Inflammatory macrophage treated with lipopolysaccharide for 4 hours (primary cell): Measurements from ENCODE around the gene DIDO1.

Source experiments
- DNase-seq: peaks from one replicate; pipeline ENCODE4 v3.0.0-alpha.2; 2020

Gene DIDO1

GRCh38 chr20:62889871-62890270 lies 36.4 kb downstream of the DIDO1 start:
- DNase-seq: no peak

- DNase-seq: no peak
Measured at GRCh38 chr20:62889411-62889810, 36.9 kb downstream of the DIDO1 start.

GRCh38 chr20:62888910-62889309 lies 37.4 kb downstream of the DIDO1 start:
- DNase-seq: no peak

GRCh38 chr20:62888406-62888805 lies 37.9 kb downstream of the DIDO1 start:
- no peak for DNase-seq

GRCh38 chr20:62887860-62888239 lies 38.5 kb downstream of the DIDO1 start:
- no peak for DNase-seq

- DNase-seq: no peak
Measured at GRCh38 chr20:62887152-62887859, 39.0 kb downstream of the DIDO1 start.

- no peak for DNase-seq
Measured at GRCh38 chr20:62886709-62887058, 39.6 kb downstream of the DIDO1 start.

- no peak for DNase-seq
Measured at GRCh38 chr20:62885896-62886708, 40.2 kb downstream of the DIDO1 start.

- no peak for DNase-seq
Measured at GRCh38 chr20:62885046-62885895, 41.0 kb downstream of the DIDO1 start.

GRCh38 chr20:62884556-62884955 lies 41.7 kb downstream of the DIDO1 start:
- no peak for DNase-seq

GRCh38 chr20:62882426-62882825 lies 43.9 kb downstream of the DIDO1 start:
- DNase-seq: no peak

- no peak for DNase-seq
Measured at GRCh38 chr20:62881662-62882395, 44.5 kb downstream of the DIDO1 start.

GRCh38 chr20:62880935-62881661 lies 45.2 kb downstream of the DIDO1 start:
- DNase-seq: no peak

GRCh38 chr20:62880147-62880934 lies 46.0 kb downstream of the DIDO1 start:
- DNase-seq: no peak

- DNase-seq: no peak
Measured at GRCh38 chr20:62879275-62880146, 46.8 kb downstream of the DIDO1 start.

GRCh38 chr20:62878244-62879038 lies 47.9 kb downstream of the DIDO1 start:
- no peak for DNase-seq

GRCh38 chr20:62876902-62877816 lies 49.1 kb downstream of the DIDO1 start:
- no peak for DNase-seq

- DNase-seq: no peak
Measured at GRCh38 chr20:62876501-62876901, 49.8 kb downstream of the DIDO1 start.
